GM18870 (cell line): ENCODE data around the gene TLCD2.
"Not testable (repeated sequence)": the region's sequence is repeated elsewhere in the genome, so short reads cannot be mapped to it uniquely, and the experiment has no call there.

Experiments used
- ATAC-seq: cut with Tn5 transposase; IDR thresholded peaks from one replicate; pipeline ENCODE4 v1.9.1; 2021; ENCODE audit warnings: moderate library complexity; ENCODE audit not compliant: unreplicated experiment

Gene TLCD2

GRCh38 chr17:1695365-1695764 is 14.8 kb downstream of the TLCD2 start:
- no peak for ATAC-seq

- ATAC-seq, result no peak
These were observed 16.8 kb downstream of the TLCD2 start for GRCh38 chr17:1693339-1693738.

GRCh38 chr17:1690544-1691221 is 19.5 kb downstream of the TLCD2 start:
- ATAC-seq, result no peak

GRCh38 chr17:1688405-1688804 is 21.8 kb downstream of the TLCD2 start:
- not testable (repeated sequence) for ATAC-seq

GRCh38 chr17:1686086-1686485 is 24.1 kb downstream of the TLCD2 start:
- ATAC-seq, result no peak

- peak; percentile 92 for ATAC-seq
These were observed 25.6 kb downstream of the TLCD2 start, which contains the start of gene PRPF8 for GRCh38 chr17:1684378-1685189. Gene PRPF8, minus strand, starts transcription at chr17:1684867. Its CDS starts 296 bp downstream, at chr17:1684571.

GRCh38 chr17:1683459-1683858 is 26.7 kb downstream of the TLCD2 start:
- ATAC-seq, result no peak

GRCh38 chr17:1676401-1676800 is 33.8 kb downstream of the TLCD2 start:
- no peak for ATAC-seq

GRCh38 chr17:1673041-1673785 is 37.0 kb downstream of the TLCD2 start:
- ATAC-seq, result no peak

GRCh38 chr17:1663934-1664333 is 46.2 kb downstream of the TLCD2 start:
- ATAC-seq, result not testable (repeated sequence)

GRCh38 chr17:1661045-1661444 is 49.1 kb downstream of the TLCD2 start:
- no peak for ATAC-seq

GRCh38 chr17:1658100-1658499 is 52.1 kb downstream of the TLCD2 start:
- no peak for ATAC-seq

- no peak for ATAC-seq
These were observed 56.4 kb downstream of the TLCD2 start for GRCh38 chr17:1653735-1654134.

GRCh38 chr17:1652794-1653193 is 57.4 kb downstream of the TLCD2 start:
- not testable (repeated sequence) for ATAC-seq
